HG02798 (cell line): ENCODE results near the gene EOLA1.
"Not testable (repeated sequence)": the region's sequence is repeated elsewhere in the genome, so short reads cannot be mapped to it uniquely, and the experiment has no call there.

Experiments
- ATAC-seq: cut with Tn5 transposase; IDR thresholded peaks from one replicate; pipeline ENCODE4 v1.9.1; 2021; ENCODE audit warnings: mild to moderate bottlenecking; ENCODE audit not compliant: unreplicated experiment, poor library complexity

Gene EOLA1

DNA sequence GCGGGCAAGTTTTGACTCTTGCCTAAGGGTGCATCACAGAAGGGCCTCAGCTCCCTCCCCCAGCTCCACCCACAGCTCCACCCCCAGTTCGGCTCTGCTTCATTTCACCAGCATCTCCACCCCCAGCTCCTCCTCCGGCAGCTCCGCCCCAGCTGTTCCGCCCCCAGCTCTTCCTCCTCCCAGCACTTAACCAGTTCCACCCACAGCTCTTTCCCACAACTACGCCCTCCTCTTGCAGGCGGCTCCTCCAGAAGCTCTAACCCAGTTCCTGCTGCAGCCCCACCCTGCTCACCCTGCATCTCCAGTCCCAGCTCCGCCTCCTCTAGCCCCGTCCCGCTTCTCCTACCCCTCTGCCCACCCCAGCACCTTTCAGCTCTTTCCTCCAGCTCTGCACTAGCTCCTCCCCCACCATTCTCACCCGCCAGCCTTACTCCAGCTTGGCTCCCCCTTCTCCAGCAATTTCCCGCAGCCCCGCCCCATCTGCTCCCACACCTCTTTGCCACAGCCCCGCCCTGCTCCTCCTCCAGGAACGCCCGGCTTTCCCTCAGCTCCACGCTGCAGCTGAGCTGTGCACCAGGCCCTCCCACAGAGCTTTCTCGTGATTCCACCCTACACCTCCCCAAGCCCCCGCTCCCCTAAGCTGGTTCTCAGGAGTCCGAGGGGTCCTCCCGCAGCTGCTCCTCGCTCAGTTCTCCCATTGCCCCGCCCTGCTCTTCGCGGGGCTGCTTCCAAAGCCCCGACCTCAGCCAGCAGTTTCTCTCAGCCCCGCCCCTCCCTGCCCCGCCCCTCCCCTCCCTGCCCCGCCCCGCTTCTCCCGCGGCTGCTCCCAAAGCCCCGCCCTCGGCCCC lies 1.3 kb upstream of the EOLA1 start:
- ATAC-seq, result peak; percentile 51

DNA sequence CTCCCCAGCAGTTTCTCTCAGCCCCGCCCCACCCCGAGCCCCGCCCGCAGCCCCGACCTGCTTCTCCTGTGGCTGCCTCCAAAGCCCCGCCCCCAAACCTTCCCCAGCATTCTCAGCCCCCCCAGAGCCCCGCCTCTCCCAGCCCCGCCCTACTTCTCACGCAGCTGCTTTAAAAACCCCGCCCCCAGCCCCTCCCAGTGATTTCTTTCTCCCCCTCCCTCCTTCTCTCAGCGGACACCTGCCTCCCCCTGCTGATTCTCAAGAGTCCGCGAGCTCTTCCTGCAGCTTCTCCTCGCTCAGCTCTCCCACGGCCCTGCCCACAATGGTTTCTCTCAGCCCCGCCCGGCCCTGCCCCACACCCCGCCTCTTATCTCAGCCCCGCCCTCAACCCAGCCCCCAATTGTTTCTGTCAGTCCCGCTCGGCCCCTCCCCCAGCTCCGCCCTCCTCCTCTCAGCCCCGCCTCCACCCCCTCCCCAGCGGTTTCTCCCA lies 636 bp upstream of the EOLA1 start:
- ATAC-seq, result peak; percentile 32

DNA sequence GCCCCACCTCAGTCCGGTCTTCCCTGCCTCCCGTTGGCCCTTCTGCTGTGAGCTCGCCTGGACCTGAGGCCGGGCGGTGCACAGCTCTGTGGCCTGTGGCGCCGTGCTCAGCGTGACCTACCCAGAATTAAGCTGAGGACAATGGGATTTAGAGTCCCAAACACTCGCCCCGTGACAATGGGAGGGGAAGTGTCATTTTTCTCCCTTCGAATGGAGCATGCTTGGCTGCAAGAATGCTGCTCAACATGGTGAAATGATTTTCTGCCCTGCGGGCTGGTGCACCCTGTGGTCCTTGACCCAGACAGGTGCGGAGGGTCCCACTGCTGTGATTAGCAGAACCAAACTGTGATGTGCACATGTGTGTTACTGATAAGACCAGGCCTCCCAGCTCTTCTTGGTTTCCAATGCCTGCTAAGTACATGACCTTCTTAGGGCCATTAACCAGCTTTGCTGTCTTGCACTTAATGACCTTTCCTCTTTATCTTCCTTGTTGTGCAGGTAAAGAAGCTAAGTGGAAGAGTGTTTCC lies 772 bp downstream of the EOLA1 start:
- no peak for ATAC-seq

DNA sequence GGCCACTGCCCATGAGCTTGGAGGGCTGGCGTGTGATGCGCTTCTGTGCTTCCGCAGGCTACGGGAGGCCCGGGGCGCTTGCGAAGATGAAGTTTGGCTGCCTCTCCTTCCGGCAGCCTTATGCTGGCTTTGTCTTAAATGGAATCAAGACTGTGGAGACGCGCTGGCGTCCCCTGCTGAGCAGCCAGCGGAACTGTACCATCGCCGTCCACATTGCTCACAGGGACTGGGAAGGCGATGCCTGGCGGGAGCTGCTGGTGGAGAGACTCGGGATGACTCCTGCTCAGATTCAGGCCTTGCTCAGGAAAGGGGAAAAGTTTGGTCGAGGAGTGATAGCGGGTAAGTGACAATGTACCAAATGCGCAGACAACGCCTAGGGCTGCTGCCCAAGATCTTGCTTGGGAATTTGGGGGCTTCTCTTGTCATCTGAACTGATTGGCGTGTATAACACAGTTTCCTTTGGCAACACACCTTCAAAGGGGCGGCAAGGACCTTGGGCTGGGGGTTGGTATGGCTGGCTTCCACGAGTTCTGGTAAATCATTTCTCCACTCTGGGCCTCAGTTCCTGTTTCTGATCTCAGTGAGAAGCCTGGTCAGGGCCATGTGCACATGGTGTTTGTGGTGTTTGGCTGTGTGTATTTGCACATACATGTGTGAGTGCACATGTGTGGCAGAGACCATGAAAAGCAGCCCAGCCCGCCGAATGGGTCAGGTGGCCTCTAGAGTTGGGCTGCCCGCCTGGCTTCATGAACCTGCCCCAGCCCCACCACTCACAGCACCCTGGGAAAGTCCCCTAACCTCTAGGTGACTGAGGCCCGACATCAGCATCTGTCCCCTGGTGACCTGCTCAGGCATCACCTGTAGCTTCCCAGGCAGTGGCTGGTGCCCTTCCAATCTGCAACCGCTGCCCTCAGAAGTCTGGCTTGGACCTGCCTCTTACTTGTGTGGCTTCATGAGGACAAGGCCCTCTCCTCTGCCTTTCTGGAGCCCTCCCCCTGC lies 5.0 kb downstream of the EOLA1 start:
- peak; percentile 39 for ATAC-seq

DNA sequence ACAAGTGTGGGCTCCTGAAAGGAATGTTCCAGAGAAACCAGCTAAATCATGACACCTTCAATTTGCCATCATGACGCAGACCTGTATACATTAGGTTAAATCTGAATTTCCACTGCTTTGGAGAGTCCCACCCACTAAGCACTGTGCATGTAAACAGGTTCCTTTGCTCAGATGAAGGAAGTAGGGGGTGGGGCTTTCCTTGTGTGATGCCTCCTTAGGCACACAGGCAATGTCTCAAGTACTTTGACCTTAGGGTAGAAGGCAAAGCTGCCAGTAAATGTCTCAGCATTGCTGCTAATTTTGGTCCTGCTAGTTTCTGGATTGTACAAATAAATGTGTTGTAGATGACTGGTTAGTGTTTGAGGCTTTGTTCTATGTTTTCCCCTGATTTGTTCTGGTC lies 6.2 kb downstream of the EOLA1 start:
- ATAC-seq, result not testable (repeated sequence)

DNA sequence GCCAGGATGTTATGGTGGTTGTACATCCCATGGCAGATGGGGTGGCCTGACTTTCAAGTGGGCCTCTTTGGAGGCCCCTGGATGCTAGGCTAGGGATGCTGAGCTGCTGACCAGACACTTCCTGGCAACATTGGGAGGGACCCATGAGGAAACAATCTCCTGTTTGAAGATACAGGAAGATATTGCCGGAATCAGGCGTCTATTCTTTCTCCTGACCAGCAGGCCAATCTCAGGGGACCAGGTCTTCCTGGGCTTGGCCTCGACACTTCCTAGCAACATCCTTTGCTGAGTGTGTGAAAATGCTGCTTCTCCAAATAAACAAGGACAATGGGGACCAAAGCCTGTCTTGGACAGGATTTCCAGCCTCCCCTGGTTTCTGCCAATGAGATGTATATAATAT lies 7.0 kb downstream of the EOLA1 start:
- not testable (repeated sequence) for ATAC-seq

DNA sequence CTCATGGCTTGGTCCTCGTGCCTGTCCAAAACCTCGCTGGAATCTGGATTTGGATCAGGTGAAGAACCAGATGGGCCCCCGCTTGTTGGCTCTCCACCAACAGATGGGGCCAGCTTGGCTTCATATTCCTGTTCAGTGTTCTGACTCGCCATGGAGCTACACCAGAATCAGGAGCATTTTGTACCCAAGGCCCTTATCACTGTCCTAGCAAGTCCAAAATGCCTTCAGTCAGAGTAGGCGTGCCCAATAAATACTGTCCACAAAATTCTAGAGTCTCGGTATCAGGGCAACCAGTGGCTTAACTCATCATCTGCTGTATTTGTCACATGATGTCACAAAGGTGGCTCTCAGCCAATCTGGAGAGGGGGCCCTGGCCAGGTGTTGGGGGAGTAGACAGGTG lies 8.9 kb downstream of the EOLA1 start, which contains the start of gene HSFX3:
Gene HSFX3 (minus strand): TSS at position 224 of the 400 bp plus-strand sequence. CDS start 72 bp downstream, at position 152.
- not testable (repeated sequence) for ATAC-seq

DNA sequence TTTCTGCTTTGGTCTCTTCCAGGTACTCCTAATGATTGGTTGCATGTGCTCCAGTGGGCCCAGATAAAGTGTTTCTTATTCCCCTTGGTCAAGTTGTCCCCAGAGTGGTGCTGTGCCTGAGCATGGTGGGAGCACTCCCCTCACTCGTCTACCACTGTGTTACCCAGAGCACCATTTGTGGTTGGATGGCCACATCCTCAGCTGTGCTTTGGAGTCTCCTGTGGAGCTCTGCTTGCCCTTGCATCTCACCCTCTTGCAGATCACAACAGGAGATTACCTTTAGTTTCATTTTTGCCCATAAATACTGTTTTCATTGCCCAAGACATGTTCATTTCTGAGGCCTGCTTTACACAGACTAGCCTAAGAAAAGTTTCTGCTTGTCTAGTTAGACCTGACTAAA lies 9.6 kb downstream of the EOLA1 start:
- not testable (repeated sequence) for ATAC-seq

DNA sequence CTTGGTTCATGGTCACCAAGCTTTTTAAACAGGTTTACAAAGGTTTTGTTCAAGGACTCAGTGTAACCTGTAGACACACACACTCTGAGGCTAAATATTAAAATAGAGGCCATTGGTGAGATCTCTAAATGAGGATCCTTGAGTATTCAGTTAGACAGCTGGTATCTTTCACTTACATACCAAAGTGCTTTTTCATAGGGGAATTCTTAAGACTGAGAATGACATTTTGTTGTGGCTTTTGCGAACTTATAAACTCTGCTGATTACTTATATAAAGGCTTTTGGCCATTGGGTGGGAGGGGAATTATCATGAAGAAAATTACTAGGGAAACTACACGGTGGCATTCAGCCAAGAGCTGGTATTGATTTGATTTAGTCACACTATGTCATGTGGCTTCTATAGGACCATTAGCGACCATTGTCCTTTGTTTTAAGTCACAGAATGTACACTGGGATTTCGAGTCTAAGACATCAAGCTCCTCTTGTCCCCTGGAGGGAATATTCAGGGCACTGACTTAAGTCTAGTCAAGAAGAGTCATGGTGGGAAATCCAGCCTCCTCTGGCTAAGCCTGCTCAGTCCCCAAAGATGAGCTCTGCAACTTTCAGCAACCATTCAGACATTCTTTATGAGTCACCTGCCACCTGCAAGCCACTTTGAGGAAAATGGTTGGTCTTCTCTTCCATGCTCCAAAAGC lies 10.6 kb downstream of the EOLA1 start:
- not testable (repeated sequence) for ATAC-seq

DNA sequence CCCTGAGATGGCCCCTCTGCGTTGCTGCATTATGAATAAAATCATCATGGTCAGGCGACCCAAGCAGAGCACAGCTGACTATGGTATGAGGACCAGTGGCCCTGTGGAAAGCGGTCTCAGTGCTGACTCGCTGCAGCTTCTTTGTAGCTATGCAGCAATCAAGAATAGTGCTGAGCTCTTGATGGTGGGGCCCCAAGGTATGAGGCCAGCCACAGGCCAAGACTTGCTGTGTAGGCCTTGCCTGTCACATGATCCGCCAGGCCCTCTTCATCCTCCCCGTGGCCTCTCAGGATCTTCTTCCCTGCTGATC lies 11.1 kb downstream of the EOLA1 start:
- not testable (repeated sequence) for ATAC-seq

DNA sequence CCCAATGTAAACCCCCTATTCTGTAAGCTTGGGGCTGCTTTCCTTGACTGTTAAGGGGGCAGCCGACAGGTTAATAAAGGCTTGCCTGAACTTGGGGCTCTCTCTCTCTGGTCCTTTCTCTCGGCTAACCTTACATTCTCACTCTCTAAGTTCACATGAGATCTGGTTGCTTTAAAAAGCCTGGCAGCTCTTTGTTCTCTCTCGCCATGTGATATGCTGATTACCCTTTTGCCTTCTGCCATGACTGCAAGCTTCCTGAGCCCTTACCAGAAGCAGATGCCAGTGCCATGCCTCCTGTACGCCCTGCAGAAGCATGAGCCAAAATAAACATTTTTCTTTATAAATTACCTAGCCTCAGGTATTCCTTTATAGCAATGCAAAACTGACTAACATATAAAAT lies 14.4 kb downstream of the EOLA1 start:
- ATAC-seq, result not testable (repeated sequence)

DNA sequence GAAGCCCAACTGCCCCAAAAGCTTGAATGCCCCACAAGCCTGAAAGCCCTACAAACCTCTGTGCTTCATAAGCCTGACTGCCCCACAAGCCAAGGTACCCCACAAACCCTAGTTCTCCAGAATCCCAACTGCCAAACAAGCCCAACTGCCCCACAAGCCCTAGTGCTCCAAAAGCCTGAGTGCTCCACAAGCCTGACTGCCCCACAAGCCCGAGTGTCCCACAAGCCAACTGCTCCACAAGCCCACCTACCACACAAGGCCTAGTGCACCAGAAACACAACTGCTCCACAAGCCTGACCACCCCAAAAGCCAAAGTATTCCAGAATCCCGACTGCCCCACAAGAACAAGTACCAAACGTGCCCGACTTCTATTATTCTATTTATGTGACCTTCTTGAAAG lies 22.5 kb downstream of the EOLA1 start:
- ATAC-seq, result no peak

DNA sequence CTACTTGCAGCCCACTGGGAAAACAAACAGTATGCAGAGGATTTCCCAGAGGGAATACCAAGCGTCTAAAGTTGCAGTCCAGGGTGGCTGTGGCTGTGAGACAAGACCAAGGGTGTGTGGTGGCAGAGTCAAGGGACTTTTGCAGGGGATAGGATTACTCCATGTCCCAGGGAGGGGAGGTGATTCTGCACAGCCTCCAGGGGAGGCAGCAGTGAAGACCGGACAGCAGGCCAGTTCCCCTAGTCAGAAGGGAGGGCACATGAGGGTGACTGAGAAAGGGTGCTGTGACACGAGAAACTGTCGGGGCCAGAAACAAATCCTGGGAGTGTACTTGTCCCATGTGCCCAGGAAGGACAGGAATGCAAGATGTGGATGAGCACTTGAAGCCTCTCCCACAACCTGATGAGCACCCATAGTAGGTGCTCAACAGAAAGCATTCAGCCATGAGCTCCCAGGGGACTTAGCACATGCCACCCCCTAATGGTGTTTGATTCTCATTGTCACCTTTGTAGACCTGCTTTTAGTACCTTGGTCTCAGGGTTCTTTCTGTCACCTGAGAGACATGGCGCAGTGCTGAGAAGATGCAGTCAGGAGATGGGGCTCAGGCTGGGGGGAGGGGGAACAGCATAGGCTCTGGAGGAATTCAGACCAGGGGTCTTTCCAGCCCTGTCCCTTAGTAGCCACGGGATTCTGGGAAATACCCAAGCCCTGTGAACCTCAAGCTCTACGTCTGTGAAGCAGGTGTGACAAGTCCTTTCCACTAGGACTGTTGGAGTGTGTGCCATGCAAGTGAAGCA lies 27.0 kb downstream of the EOLA1 start:
- ATAC-seq, result no peak

DNA sequence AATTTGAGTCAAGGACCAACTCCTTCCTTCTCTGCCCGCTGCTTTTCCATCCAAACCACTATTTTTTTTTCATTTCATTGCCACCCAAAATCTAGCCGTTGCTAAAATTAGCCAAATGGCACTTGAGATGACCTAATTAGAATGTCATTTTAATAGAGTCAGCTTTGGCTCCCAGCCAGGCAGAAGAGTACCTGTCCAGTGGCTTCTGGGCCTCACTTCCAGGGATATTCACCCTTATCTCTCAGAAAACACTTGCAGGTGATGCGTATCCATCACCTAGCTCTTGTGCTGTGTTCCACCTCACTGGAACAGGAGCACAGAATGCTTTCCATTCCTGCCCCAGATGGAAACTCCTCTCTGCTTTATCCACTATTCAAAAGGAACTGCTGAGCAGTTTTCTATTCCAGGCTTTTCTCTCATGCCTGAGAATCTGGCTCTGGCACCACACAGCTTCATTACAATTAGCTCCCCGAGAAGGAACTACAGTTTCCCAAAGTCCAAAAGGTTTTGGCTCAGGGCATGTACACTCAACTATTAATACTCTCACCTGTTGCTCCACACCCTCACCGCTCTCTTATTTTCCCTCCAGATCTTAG lies 28.0 kb downstream of the EOLA1 start:
- no peak for ATAC-seq

DNA sequence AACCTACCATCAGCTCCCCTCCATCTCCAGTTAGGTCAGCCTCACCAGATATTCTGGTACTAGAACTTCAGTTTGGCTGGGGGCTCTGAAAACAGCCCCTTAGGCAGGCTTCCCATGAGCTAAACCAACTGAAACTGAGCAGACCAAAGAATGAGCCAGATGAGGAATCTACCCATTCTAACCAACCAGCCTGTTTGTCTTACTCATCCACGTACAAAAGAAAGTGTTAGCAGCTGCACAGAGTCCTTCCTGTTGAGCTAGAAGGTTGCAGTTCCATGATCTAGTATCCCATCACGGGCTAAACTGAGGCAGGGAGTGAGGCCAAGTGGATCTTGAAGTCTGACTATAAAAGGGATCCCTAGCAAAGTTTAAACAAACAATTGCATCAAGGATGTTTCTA lies 29.0 kb downstream of the EOLA1 start:
- ATAC-seq, result no peak

DNA sequence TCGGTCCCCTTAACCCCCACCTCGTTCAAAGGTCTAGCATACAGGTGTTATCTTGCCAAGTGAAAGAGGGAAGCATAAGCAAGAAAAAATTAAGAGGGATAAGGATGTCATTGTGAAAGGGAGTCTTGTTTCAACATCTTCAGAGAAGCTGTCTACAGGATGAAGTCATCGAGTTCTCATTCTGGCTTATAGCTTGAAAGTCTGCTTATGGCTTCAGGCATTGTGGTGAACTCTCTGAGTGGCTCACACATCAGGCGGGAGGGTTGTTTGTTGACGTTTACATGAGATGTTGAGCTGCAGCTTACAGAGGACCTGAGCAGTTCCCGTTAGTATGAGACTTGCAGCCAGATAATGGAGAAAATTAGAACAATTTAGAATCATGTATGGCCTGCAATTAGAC lies 29.9 kb downstream of the EOLA1 start:
- ATAC-seq, result no peak

DNA sequence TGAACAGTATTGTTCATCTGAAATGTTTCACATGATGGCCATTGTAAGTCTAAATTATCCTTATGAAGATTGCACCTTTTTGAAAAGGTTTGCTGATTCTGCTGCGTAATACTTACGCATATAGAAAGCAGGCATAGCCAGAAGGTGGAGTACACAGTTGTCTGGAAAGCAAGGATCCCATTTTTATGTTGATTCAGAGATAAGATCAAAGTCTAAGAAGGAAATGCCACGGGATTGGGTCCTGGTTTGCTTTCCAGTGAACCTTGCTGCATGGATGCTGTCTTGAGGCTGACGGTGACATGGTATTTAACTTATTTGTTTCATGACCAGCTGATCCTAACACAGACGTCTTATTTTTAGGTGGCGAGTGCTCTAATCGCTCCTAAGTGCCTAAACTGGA lies 31.0 kb downstream of the EOLA1 start:
- ATAC-seq, result no peak

DNA sequence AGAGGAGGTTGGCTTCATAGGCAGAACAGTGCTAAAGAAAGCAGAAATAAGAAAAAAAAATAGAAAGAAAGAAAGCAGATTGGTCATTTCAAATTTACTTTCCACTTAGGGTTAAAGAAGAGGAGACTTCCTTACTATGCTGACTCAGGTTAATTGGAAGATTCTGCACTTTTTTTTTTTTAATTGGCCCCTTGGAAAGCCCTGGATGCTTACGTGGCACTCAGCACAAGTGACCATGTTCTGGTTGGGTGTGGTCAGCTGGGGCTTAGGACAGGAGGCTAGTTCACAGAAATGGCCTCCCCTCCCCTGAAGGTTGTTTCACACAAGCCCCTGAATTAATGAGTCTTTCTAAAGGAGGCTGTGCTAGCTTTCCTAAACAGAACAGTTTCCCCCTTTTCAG lies 31.9 kb downstream of the EOLA1 start:
- ATAC-seq, result no peak

DNA sequence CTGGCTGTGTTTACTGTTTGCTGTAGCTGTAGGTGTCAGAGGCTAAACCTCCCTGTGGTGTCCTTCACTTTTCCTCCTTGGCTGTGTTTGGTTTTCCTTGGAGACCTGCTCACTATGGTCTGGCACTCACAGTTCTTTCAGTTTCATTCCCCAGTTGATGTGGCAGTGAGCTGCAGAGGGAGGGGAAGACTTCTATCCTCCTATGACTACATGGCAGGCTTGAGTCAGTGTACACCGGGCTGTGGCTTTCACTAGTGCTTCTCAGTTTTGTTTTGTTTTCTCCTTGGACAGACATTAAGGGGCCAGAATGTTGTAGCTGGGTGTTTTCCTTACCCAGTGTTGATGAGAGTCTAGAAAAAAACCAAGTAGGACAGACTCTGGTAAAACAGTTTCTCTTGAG lies 32.6 kb downstream of the EOLA1 start:
- peak; percentile 100 for ATAC-seq
